NOMO-1 treated with dmso at 0.1 percent for 144 hours (cell line): ENCODE measurements around the gene MMP10.
"Not testable (repeated sequence)": the region's sequence is repeated elsewhere in the genome, so short reads cannot be mapped to it uniquely, and the experiment has no call there.

Experiments
- DNase-seq: peaks from one replicate; lab custom pipeline; 2025; ENCODE audit not compliant: unreplicated experiment; lab: John Stamatoyannopoulos, UW

Gene MMP10

GRCh38 chr11:102783720-102784119 lies 3.3 kb upstream of the MMP10 start:
- DNase-seq, result no peak

- no peak for DNase-seq
Measured at GRCh38 chr11:102783016-102783415, 2.6 kb upstream of the MMP10 start.

GRCh38 chr11:102781676-102782075 lies 1.2 kb upstream of the MMP10 start:
- DNase-seq, result no peak

- no peak for DNase-seq
Measured at GRCh38 chr11:102776454-102776853, 4.0 kb downstream of the MMP10 start.

- no peak for DNase-seq
Measured at GRCh38 chr11:102773386-102773785, 7.0 kb downstream of the MMP10 start.

- DNase-seq, result no peak
Measured at GRCh38 chr11:102771351-102771750, 9.1 kb downstream of the MMP10 start.

- DNase-seq, result no peak
Measured at GRCh38 chr11:102770191-102770590, 10.2 kb downstream of the MMP10 start.

GRCh38 chr11:102767800-102768199 lies 12.6 kb downstream of the MMP10 start:
- DNase-seq, result no peak

- no peak for DNase-seq
Measured at GRCh38 chr11:102763440-102763839, 17.0 kb downstream of the MMP10 start.

- DNase-seq, result no peak
Measured at GRCh38 chr11:102762361-102762767, 18.1 kb downstream of the MMP10 start.

GRCh38 chr11:102761646-102762238 lies 18.7 kb downstream of the MMP10 start:
- DNase-seq, result no peak

GRCh38 chr11:102760344-102761035 lies 19.9 kb downstream of the MMP10 start:
- DNase-seq, result peak; percentile 18

- no peak for DNase-seq
Measured at GRCh38 chr11:102757823-102758549, 22.4 kb downstream of the MMP10 start.

GRCh38 chr11:102753267-102753666 lies 27.2 kb downstream of the MMP10 start:
- DNase-seq, result no peak

GRCh38 chr11:102751673-102752072 lies 28.8 kb downstream of the MMP10 start:
- DNase-seq, result no peak

- DNase-seq, result no peak
Measured at GRCh38 chr11:102749101-102749722, 31.2 kb downstream of the MMP10 start.

GRCh38 chr11:102746746-102747578 lies 33.5 kb downstream of the MMP10 start:
- not testable (repeated sequence) for DNase-seq

- no peak for DNase-seq
Measured at GRCh38 chr11:102734650-102735049, 45.8 kb downstream of the MMP10 start.

GRCh38 chr11:102733232-102733875 lies 47.1 kb downstream of the MMP10 start:
- DNase-seq, result no peak

- not testable (repeated sequence) for DNase-seq
Measured at GRCh38 chr11:102730944-102731343, 49.5 kb downstream of the MMP10 start.
